Large intestine (tissue), 3 donors: ENCODE results near the gene MSANTD1. TPM values are rescaled to one million over a fixed set of nuclear protein-coding genes. Genes with fewer than 3 reads are reported as not detected.
A peak's percentile ranks its signal among the peaks of the same experiment; 100 is the strongest.

Experiments used
- DNase-seq, 2 donors: peaks; one replicate each; pipeline versions ENCODE4 v3.0.0 to v3.0.0-alpha.2; 2013
- H3K27ac ChIP-seq: one replicate; pipeline ENCODE4 v1.5.1; 2013; ENCODE audit warnings: low read length
- H3K27me3 ChIP-seq: 2 replicates; pipeline ENCODE4 v1.6.1; 2013; ENCODE audit warnings: low read length; ENCODE audit not compliant: control insufficient read depth, insufficient read depth
- H3K36me3 ChIP-seq: 2 replicates; pipeline ENCODE4 v1.6.1; 2013; ENCODE audit warnings: low read length; ENCODE audit not compliant: control insufficient read depth, insufficient read depth
- H3K4me1 ChIP-seq: one replicate; pipeline ENCODE4 v1.6.1; 2013; ENCODE audit warnings: low read length; ENCODE audit not compliant: control insufficient read depth, insufficient read depth
- H3K4me3 ChIP-seq: one replicate; pipeline ENCODE4 v1.5.1; 2013; ENCODE audit warnings: low read length
- H3K9me3 ChIP-seq: one replicate; pipeline ENCODE4 v1.6.1; 2013; ENCODE audit warnings: mild to moderate bottlenecking, low read depth, low read length, moderate library complexity; ENCODE audit not compliant: control insufficient read depth
- WGBS: methylation state at CpG from one replicate; pipeline ENCODE4 v1.1.5; 2013; ENCODE audit warnings: low lambda C conversion rate; ENCODE audit not compliant: insufficient coverage; 5-methylcytosine and 5-hydroxymethylcytosine counted together
- polyA plus RNA-seq: library from polyadenylated mRNA; unstranded; fragments of 120-200 nt; gene quantifications from one replicate; pipeline ENCODE4 v1.2.1, GENCODE V29; 2013

Gene MSANTD1
- polyA plus RNA-seq, 1 donor: 1.0 TPM

DNA sequence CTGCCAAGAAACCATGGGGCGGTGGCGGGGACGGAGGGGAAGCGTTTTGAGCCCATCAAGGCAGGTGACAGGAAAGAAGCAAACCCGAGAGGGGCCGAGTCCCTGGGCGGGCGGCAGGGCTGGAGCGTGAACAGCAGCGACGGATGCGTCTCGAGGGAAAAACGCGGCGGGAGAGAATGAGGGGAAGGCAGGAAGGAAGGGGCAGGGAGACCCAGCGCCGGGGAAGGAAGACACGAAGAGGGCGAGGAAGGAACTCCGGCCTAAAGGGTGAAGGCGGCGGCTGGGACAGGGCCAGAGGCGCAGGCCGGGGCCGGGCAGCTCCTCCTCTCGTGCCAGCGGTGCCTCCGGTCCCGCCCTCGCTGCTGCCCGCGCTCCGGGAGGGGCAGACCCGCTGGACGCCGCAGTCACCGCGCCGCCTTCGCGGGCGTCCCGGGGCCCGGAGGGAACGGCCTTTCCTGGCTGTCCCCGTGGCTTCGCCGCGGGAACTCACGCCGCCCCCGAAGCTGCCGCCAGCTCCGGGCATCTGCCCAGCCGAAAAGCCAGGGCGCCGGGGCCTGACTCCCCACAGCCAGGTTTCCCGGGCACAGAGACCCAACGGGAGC, 43.1 kb downstream of the MSANTD1 start:
- peaks cover 11% of the 10 kb centered on the region for H3K27me3 ChIP-seq
- H3K4me1 ChIP-seq: peaks cover 19% of the 10 kb centered on the region
- H3K27ac ChIP-seq: peak overlapping the region; percentile 88
- DNase-seq: no peak
- H3K9me3 ChIP-seq: no peaks in the 10 kb centered on the region
- WGBS: no CpG with 5 or more reads among the region's 60 CpGs
- H3K36me3 ChIP-seq: no peaks in the 10 kb centered on the region
- H3K4me3 ChIP-seq: peak overlapping the region; percentile 90

DNA sequence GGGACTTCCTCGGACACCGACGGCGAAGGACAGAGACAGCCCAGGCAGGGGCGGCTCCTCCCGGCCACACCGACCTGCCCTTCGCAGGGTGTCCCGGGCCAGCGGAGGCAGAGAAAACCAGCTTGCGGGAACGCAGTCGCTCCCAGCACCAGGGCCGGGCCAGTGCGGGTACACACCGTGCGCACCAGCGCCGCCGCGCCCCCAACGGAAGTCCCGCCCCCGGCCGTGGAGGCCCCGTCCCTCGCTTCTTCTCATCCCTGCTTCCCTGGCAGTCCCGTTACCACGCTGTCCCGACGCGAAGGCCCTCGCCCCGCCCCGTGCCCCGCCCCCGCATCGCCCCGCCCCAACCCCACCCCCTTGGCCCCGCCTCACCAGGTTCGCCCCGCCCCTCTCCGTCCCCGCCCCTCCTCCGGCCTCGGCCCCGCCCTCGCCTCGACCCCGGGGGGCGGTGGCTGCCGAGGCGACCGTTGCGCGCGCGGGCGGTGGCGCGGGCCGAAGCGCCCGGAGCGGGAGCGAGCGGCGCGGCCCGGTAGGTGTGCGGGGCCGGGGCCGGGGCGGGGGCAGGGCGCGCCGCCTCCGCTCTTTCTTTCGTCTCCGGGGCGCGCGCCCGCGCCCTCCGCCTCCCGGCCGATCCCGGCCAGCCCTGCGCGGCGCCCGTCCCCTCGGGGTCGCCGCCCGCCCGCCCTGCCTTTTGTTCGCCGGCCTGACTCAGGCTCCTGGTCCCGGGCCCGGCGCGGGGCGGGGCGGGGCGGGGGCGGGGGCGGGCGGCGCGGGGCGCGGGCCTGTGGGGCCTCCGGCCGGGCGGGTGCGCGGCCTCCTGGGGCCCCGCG, 43.8 kb downstream of the MSANTD1 start, which contains the start of gene RGS12:
Gene RGS12, plus strand, starts transcription at position 451 of the 830 bp plus-strand sequence. CDS start 23,150 bp downstream, outside the sequence.
- Histone ChIP-seq H3K4me3 (peak within 1 kb of the TSS; percentile 90), H3K4me1 (peaks cover 19% of the 10 kb centered on the region), H3K27ac (peak within 1 kb of the TSS; percentile 88), H3K36me3 (no peaks in the 10 kb centered on the region), H3K27me3 (peaks cover 4% of the 10 kb centered on the region), H3K9me3 (no peaks in the 10 kb centered on the region)
- DNase-seq: peak; percentile 92 to 95
- no CpG with 5 or more reads among the region's 121 CpGs for WGBS

DNA sequence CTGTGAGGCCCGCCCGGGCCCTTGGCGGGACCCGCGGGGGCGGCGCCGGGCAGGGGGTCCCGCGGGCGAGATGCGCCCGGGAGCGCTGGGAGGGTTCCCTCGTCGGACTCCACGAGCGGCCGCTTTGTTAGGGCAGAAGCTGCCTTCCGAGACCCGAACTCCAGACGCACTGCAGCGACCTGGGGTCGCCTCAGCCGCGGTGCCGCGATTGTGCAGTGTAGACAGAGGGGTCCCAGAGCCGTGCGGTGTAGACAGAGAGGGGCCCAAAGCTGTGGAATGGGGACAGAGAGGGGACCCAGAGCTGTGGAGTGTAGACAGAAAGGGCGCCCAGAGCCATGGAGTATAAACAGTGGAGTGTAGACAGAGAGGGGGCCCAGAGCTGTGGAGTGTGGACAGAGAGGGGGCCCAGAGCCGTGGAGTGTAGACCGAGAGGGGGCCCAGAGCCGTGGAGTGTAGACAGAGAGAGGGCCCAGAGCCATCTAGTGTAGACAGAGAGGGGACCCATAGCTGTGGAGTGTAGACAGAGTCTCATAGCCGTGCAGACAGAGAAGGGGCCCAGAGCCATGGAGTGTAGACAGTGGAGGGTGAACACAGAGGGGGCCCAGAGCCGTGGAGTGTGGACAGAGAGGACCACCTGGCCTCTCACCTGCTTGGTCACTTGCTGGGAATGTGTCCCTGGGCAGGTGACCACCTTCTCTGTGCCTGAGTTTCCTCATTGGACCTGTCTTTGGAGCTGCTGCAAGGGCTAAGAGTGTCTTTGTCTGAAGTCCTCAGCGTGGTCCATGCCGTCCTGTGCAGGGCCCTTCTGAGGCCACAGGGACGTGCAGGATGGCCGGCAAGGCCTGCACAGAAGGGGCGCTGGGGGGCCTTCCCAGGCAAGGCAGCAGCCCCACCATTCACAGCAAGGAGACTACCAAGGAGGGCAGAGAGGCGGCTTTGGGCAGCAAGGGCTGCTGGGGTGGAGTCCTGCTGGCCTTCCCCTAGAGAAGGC, 44.7 kb downstream of the MSANTD1 start:
- Histone ChIP-seq H3K4me3 (peak overlapping the region; percentile 60), H3K27ac (no peak overlapping the region), H3K4me1 (peaks cover 19% of the 10 kb centered on the region), H3K9me3 (no peaks in the 10 kb centered on the region), H3K27me3 (no peaks in the 10 kb centered on the region), H3K36me3 (no peaks in the 10 kb centered on the region)
- WGBS: no CpG with 5 or more reads among the region's 42 CpGs
- peak in 1 of 2 donors; percentile 39 for DNase-seq

DNA sequence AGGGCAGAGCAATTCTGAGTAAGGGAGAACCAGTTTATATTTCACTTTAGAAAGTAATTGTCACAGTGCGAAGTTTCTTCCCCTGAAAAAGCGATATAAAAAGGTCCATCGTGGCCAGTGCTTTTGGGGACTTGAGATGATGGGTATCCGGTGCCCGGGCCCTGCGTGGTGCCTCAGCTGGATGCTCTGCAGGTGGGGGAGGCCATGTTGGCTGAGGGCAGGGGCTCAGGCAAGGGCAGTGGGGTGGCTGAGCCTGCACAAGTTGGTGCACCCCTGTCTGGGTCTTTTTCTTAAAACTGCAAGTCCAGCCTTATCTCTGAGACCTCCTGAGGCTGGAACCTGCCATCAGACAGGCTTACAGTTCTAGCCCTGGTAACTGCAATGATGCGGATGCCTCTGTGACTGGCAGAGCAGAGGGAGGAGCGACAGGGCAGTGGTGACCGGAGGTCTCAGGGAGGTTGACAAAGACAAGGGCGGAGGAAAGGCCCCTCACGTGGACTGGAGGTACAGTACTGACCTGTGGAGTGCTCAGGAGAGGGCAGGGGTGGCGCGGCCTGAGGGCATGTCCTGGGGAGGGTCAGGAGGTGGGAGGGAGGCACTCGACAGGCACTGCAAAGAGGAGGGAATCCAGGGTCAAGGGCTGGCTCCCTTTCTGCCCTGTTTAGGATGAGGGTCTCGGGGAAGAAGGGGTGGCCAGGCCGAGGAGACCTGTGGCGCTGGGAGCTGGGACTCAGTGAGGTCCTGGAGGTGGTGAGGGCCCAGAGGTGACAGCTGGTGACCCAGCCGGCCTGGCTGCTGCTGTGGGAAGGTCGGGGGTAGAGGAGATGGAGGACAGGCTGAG, 45.7 kb downstream of the MSANTD1 start:
- H3K36me3 ChIP-seq: no peaks in the 10 kb centered on the region
- DNase-seq: no peak
- WGBS: 100% methylated on average over 2 of the region's 19 CpGs
- peaks cover 19% of the 10 kb centered on the region for H3K4me1 ChIP-seq
- H3K27me3 ChIP-seq: no peaks in the 10 kb centered on the region
- H3K27ac ChIP-seq: no peak overlapping the region
- no peaks in the 10 kb centered on the region for H3K9me3 ChIP-seq
- H3K4me3 ChIP-seq: no peak overlapping the region

DNA sequence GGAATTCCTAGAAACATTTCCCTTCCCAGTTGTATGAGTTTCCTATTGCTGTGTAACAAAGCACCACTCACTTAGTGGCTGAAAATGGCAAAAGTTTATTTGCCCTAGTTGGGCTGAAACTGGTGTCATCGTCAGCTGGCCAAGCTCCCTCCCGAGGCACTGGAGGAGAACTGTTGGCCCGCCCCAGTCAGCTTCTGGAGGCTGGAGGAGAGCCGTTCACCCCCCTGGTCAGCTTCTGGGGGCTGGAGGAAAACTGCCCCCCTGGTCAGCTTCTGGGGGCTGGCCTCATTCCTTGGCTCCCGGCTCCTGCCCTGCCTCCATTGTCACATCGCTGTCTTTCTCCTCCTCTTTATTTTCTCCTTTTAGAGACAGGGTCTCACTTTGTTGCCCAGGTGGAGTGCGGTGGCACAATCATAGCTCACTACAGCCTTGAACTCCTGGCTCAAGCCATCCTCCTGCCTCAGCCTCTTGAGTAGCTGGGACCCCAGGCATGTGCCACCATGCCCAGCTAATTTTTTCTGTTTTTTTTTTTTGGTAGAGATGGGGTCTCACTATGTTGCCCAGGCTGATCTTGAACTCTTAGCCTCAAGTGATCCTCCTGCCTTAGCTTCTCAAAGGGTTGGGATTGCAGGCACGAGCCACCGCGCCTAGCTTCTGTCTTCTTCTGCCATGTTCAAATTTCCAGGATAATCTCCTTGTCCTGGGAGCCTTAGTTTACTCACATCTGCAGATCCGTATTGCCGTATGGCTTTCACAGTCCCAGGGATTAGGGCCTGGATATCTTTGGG, 47.1 kb downstream of the MSANTD1 start:
- Histone ChIP-seq H3K9me3 (no peaks in the 10 kb centered on the region), H3K27ac (no peak overlapping the region), H3K36me3 (no peaks in the 10 kb centered on the region), H3K4me3 (no peak overlapping the region), H3K27me3 (no peaks in the 10 kb centered on the region), H3K4me1 (peaks cover 17% of the 10 kb centered on the region)
- no peak for DNase-seq
- no CpG with 5 or more reads among the region's 12 CpGs for whole genome bisulfite sequencing

DNA sequence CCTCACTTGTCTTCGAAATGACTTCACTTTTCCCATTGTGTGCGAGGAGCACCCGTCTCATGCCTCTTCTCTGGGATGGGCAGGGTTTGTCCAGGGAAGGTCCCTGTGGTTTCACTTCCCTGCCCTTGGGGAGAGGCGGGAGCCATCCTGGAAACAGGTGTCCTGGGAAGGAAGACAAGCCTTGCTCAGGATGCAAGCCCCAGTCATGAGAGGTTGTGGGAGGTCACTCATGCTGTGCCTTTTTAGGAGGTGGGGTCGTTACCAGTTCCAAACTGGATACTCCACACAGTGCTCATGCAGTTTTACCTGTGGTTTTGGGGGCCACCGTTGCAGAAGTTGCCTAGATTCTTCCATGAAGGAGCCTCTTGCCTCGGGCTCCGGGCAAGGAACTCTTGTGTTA, 47.7 kb downstream of the MSANTD1 start:
- Histone ChIP-seq H3K9me3 (no peaks in the 10 kb centered on the region), H3K27me3 (no peaks in the 10 kb centered on the region), H3K36me3 (no peaks in the 10 kb centered on the region), H3K4me3 (no peak overlapping the region), H3K27ac (no peak overlapping the region), H3K4me1 (peaks cover 12% of the 10 kb centered on the region)
- no peak for DNase-seq
- no CpG with 5 or more reads among the region's 8 CpGs for WGBS

DNA sequence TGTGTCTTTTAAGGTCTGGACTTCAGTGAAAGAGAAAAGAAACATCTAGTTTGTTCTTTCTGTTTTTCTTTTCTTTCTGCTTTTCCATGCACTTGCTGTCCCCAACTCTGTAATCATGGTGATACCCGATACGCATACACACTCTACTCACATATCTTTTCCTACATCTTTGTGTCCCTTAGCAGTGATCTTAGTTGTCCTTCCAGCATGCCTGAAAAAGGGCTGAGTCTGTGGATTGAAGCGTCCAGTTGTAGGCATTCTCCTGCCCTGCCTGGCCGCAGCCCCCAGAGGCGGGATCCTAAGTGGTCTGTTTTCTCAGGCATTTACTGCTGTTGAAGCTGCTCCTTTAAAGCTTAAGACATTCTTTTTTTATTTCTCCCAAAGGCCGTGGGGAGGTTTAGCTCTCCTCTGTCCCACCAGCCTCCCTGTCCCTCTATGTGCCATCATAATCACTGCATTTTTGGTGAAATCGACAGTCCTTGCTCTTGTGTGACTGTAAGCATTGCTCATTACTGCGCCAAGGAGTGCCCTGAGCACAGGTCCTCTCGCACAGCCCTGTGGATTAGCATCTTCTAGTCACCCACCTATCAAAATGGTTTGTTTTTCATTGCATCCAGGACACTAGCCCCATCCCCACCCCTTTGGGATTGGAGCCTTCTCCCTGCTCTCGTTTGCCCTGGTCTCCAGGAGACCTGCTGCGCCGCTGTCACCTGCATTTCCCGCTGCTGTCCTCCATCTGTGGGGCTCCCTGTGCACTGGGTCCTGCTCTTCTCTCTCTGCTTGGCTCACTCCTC, 48.3 kb downstream of the MSANTD1 start:
- Histone ChIP-seq H3K4me1 (peaks cover 10% of the 10 kb centered on the region), H3K9me3 (no peaks in the 10 kb centered on the region), H3K27ac (no peak overlapping the region), H3K27me3 (no peaks in the 10 kb centered on the region), H3K36me3 (no peaks in the 10 kb centered on the region), H3K4me3 (no peak overlapping the region)
- WGBS: 100% methylated on average over 4 of the region's 13 CpGs
- DNase-seq: no peak

DNA sequence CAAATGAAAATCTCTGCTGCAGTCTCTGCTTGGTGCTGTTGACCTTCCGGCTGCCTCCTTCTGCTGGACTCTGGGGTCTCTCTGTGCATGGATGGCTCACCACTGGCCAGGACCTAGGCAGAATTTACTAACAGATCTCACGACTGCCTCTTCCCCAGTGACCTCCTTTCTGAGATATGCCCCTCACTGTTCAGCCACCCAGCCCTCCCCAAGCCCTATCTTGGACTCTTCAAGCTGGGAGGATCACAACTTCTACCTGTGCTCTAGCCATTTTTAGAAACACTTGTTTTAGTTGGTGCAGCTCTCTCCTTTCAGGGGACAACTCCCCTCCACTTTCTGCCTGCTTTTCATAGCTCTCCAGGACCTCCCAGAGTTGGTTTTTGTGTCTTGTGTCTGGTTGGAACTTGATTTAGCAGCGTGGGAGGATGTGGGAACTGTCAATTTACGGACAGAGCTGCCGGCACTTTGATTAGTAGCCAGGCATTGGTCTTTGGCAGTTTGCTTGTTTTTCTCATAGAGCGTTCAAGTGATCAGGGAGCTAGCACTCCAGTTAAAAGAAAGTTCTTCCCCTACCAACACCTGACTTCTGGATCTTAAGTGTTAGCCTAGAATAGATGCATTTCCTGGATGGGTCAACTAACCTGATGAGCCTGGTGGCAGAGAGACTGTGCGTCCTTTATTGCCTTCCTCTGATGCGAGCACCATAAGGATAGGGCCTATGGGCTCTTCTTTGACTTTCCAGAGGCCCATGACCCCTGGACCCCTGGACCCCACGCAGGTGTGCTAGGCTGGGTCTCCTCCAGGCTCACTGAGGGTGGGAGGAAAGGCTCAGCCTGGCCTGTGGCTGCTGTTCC, 50.4 kb downstream of the MSANTD1 start:
- no peaks in the 10 kb centered on the region for H3K27me3 ChIP-seq
- no peak overlapping the region for H3K27ac ChIP-seq
- no peak for DNase-seq
- H3K4me3 ChIP-seq: no peak overlapping the region
- H3K36me3 ChIP-seq: no peaks in the 10 kb centered on the region
- H3K4me1 ChIP-seq: peaks cover 2% of the 10 kb centered on the region
- H3K9me3 ChIP-seq: no peaks in the 10 kb centered on the region
- WGBS: no CpG with 5 or more reads among the region's 9 CpGs
